ENCODE data around the gene ETNK2. TPM values are rescaled to one million over a fixed set of nuclear protein-coding genes. Genes with fewer than 3 reads are reported as not detected.
A peak's percentile ranks its signal among the peaks of the same experiment; 100 is the strongest.

Gene ETNK2
- total and polyA plus RNA-seq, 2 of the 4 experiments (the other 2 are of a cell fraction), result 18.9 to 26.0 TPM

GRCh38 chr1:204149635-204150565 is 1.9 kb downstream of the ETNK2 start:
- POLR2A ChIA-PET (ENCODE audit: unreplicated experiment), result no interaction called here
- intact Hi-C loops (cut with micrococcal nuclease), result no loop called here
- dilution Hi-C loops (cut with HindIII; ENCODE audit: low sequenced_read_pairs, unreplicated experiment), result loop anchor here (25.0 kb wide), 2 partner anchors 237 to 288 kb away; partner anchors contain the start of gene SNRPE
- TF ChIP-seq RCOR1 (IDR thresholded peaks at IDR 0.05; ENCODE audit: insufficient replicate concordance, low read length), result no peak
- no peak for TF ChIP-seq USF2 (IDR thresholded peaks at IDR 0.05; ENCODE audit: low read depth, low read length)
- no peak for TF ChIP-seq CEBPB (IDR thresholded peaks at IDR 0.05; ENCODE audit: low read depth, low read length)
- no peak for TF ChIP-seq MXI1 (IDR thresholded peaks at IDR 0.05; ENCODE audit: borderline replicate concordance, low read depth, low read length)
- TF ChIP-seq MAZ (IDR thresholded peaks at IDR 0.05; ENCODE audit: borderline replicate concordance, low read depth, low read length), result no peak
- no peak for TF ChIP-seq CHD1 (IDR thresholded peaks at IDR 0.05; ENCODE audit: low read depth, low read length)
- no peak for TF ChIP-seq ELK1 (IDR thresholded peaks at IDR 0.05; ENCODE audit: borderline replicate concordance, low read depth, low read length)
- TF ChIP-seq SMC3 (IDR thresholded peaks at IDR 0.05; ENCODE audit: low read depth, low read length), result no peak
- no peak for TF ChIP-seq POLR2A (IDR thresholded peaks at IDR 0.05; ENCODE audit: low read depth, low read length)
- TF ChIP-seq NFE2L2 (IDR thresholded peaks at IDR 0.05; ENCODE audit: low read depth, low read length), result no peak
- TF ChIP-seq RFX5 (IDR thresholded peaks at IDR 0.05; ENCODE audit: low read depth, low read length), result no peak
- TF ChIP-seq FOS (IDR thresholded peaks at IDR 0.05; ENCODE audit: low read depth, low read length), result no peak
- TF ChIP-seq MAFK (IDR thresholded peaks at IDR 0.05; ENCODE audit: low read depth, low read length), result no peak
- no peak for TF ChIP-seq BHLHE40 (IDR thresholded peaks at IDR 0.05; ENCODE audit: low read depth, low read length)
- no peak for TF ChIP-seq RAD21 (IDR thresholded peaks at IDR 0.05; ENCODE audit: low read length)

More at GRCh38 chr1:204149635-204150565, 1.9 kb downstream of the ETNK2 start:
- Histone ChIP-seq H2BK120ac (ENCODE audit: low read depth, low read length) (no peak overlapping the region), H3K23ac (ENCODE audit: low read depth, low read length) (no peak overlapping the region), H3K27ac (ENCODE audit: insufficient read depth, low read length) (no peak overlapping the region), H3K27me3 (ENCODE audit: control insufficient read depth, insufficient read depth, low read length) (no peaks in the 10 kb centered on the region; the same call in 1 of the 2 replicates), H3K9me3 (ENCODE audit: control insufficient read depth, insufficient read depth, low read length) (no peaks in the 10 kb centered on the region), H2AK9ac (replicated peaks; ENCODE audit: low read depth, low read length, poor library complexity) (peak overlapping the region; percentile 65), H3K9me1 (ENCODE audit: insufficient read depth, low read length) (peaks cover 7% of the 10 kb centered on the region; the same call in 1 of the 2 replicates), H3K4me2 (ENCODE audit: low read depth, low read length) (no peak overlapping the region), H2BK5ac (ENCODE audit: low read depth, low read length, poor library complexity, severe bottlenecking) (no peak overlapping the region), H4K8ac (ENCODE audit: low read depth in 2 of 2, low read length in 2 of 2) (no peak overlapping the region), H2AK5ac (ENCODE audit: low read depth, low read length) (no peak overlapping the region), H3K79me1 (ENCODE audit: low read depth in 1 of 2, low read length in 2 of 2) (peaks cover 0 to 9% of the 10 kb centered on the region in 2 experiments; a peak in 3 of 4 replicates), H3K14ac (replicated peaks; ENCODE audit: low read depth, low read length) (no peak overlapping the region), H4K91ac (ENCODE audit: insufficient read depth, low read depth, low read length) (no peak overlapping the region), H3K9ac (ENCODE audit: low read depth, low read length) (no peak overlapping the region), H4K20me1 (ENCODE audit: insufficient read depth, low read length) (no peaks in the 10 kb centered on the region), H3K4me3 (ENCODE audit: insufficient read depth, low read depth, low read length) (no peak overlapping the region), H2AFZ (replicated peaks; ENCODE audit: low read length, poor library complexity) (no peak overlapping the region), H3K56ac (ENCODE audit: extremely low read depth, insufficient read depth, low read length) (no peak overlapping the region), H3K36me3 (ENCODE audit: control insufficient read depth, insufficient read depth, low read length) (peaks cover 9% of the 10 kb centered on the region), H3K4me1 (ENCODE audit: control insufficient read depth, insufficient read depth, low read length) (peaks cover 7% of the 10 kb centered on the region), H4K5ac (ENCODE audit: low read depth, low read length) (no peak overlapping the region), H3K4ac (ENCODE audit: low read depth, low read length) (no peak overlapping the region), H3K18ac (ENCODE audit: low read depth, low read length) (no peak overlapping the region), H2BK15ac (ENCODE audit: low read depth, low read length) (no peak overlapping the region), H2BK20ac (ENCODE audit: low read depth, low read length) (no peak overlapping the region)
- in situ Hi-C loops (cut with MboI; ENCODE audit: low sequenced_read_pairs), result no loop called here
- DNase-seq (no peak), ATAC-seq (ENCODE audit: low read depth) (no peak)
- WGBS, 2 experiments (ENCODE audit: extremely low coverage in 2 of 2, insufficient read length in 1 of 2), result 83% methylated on average over 1 of the region's 16 CpGs; no CpG with 5 or more reads in 1 of the 2 experiments
- BruUV-seq (replicated peaks), result no TSS peak
- CTCF ChIA-PET, result no interaction called here
